A673 (cell line): Measurements from ENCODE around the gene DYNC2LI1.

Source experiments
- CTCF ChIP-seq: fragments of 300-800, 200-600 bp; sonication (generic); conservative IDR thresholded peaks from 2 replicates; pipeline ENCODE4 v1.5.1; 2017; ENCODE audit warnings: low read depth, mild to moderate bottlenecking, antibody characterized with exemption, low read length, moderate library complexity, mixed read lengths
- EZH2 ChIP-seq: fragments of 200-600 bp; sonication (generic); IDR thresholded peaks from 2 replicates; pipeline ENCODE4 v1.6.1; 2017; ENCODE audit warnings: borderline replicate concordance, low read depth, mild to moderate bottlenecking, mixed read lengths, antibody characterized with exemption, low read length; ENCODE audit not compliant: poor library complexity, severe bottlenecking

DNA sequence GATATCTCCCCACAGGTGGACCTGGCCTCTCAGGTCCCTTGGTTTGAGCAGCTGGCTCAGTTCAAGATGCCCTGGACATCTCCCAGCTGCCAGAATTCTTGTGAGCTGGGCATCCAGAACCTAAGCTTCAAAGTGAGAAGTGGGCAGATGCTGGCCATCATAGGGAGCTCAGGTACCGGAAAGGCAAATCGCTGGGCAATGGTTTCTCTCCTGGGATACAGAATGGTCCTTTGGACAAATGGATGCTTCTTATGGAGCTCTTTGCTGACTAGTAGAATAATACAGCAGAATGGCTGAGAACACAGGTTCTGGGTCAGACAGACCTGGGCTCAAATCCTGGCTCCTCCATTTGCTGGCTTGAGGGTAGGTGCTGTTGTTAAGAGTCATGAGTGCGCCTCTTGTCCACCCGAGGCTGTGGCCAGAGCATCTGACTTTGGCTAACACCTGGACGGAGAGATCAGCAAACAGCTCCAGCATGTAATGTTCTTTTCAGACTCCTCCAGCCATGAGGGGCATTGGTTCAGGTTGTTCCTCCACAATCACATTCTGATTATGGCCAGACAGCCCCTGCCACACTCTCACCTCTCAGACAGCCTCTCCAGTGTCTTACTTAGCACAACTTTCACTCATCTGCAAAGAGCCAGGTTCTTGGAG is 72.4 kb downstream of the DYNC2LI1 start:
- TF ChIP-seq CTCF (no peak), EZH2 (no peak)
